H9 (cell line): ENCODE results near the gene HTR7. TPM values are rescaled to one million over a fixed set of nuclear protein-coding genes. Genes with fewer than 3 reads are reported as not detected.

Experiments
- DNase-seq: peaks from one replicate; pipeline ENCODE4 v3.0.0-alpha.2; 2017
- H2AFZ ChIP-seq: one replicate; pipeline ENCODE4 v1.6.1; 2013; ENCODE audit warnings: mild to moderate bottlenecking, low read length, control low read depth, moderate library complexity
- H2AK5ac ChIP-seq: 2 replicates; pipeline ENCODE4 v1.6.1; 2013; ENCODE audit warnings: low read length, control low read depth, mixed read lengths; ENCODE audit not compliant: insufficient read length
- H2BK120ac ChIP-seq: one replicate; pipeline ENCODE4 v1.6.1; 2013; ENCODE audit warnings: low read depth, mild to moderate bottlenecking, low read length, control low read depth, inconsistent platforms; ENCODE audit not compliant: poor library complexity, severe bottlenecking
- H2BK12ac ChIP-seq: 2 replicates; pipeline ENCODE4 v1.6.1; 2013; ENCODE audit warnings: low read length, control low read depth, mixed read lengths, low read depth; ENCODE audit not compliant: insufficient read length
- H2BK15ac ChIP-seq: 2 replicates; pipeline ENCODE4 v1.6.1; 2013; ENCODE audit warnings: low read depth, low read length, control low read depth
- H2BK20ac ChIP-seq: one replicate; pipeline ENCODE4 v1.6.1; 2013; ENCODE audit warnings: low read depth, mild to moderate bottlenecking, low read length, control low read depth, inconsistent platforms; ENCODE audit not compliant: poor library complexity, severe bottlenecking
- H2BK5ac ChIP-seq: 2 replicates; pipeline ENCODE4 v1.6.1; 2013; ENCODE audit warnings: low read length, control low read depth, mixed read lengths; ENCODE audit not compliant: insufficient read length
- H3K14ac ChIP-seq: 2 replicates; pipeline ENCODE4 v1.6.1; 2013; ENCODE audit warnings: low read length, control low read depth; ENCODE audit not compliant: insufficient read depth
- H3K18ac ChIP-seq: 2 replicates; pipeline ENCODE4 v1.6.1; 2013; ENCODE audit warnings: low read depth, mild to moderate bottlenecking, mixed read lengths, low read length, control low read depth; ENCODE audit not compliant: insufficient read length
- H3K23ac ChIP-seq: 2 replicates; pipeline ENCODE4 v1.6.1; 2013; ENCODE audit warnings: low read length, control low read depth, mixed read lengths, low read depth; ENCODE audit not compliant: insufficient read length
- H3K23me2 ChIP-seq: 2 replicates; pipeline ENCODE4 v1.6.1; 2013; ENCODE audit warnings: low read depth, mild to moderate bottlenecking, mixed read lengths, low read length, control low read depth; ENCODE audit not compliant: insufficient read length, poor library complexity, severe bottlenecking
- H3K27ac ChIP-seq: 2 replicates; pipeline ENCODE4 v1.5.1; 2013; ENCODE audit warnings: low read length, control low read depth, mixed read lengths, low read depth; ENCODE audit not compliant: insufficient read length
- H3K27me3 ChIP-seq: 2 replicates; pipeline ENCODE4 v1.6.1; 2013; ENCODE audit warnings: low read length, control low read depth, inconsistent platforms; ENCODE audit not compliant: insufficient read depth
- H3K4ac ChIP-seq: 2 replicates; pipeline ENCODE4 v1.6.1; 2013; ENCODE audit warnings: low read depth, mild to moderate bottlenecking, control low read depth, inconsistent platforms, low read length, moderate library complexity
- H3K4me1 ChIP-seq: 2 replicates; pipeline ENCODE4 v1.6.1; 2013; ENCODE audit warnings: low read length, control low read depth, inconsistent platforms; ENCODE audit not compliant: insufficient read depth
- H3K4me2 ChIP-seq: 2 replicates; pipeline ENCODE4 v1.6.1; 2013; ENCODE audit warnings: low read length, control low read depth, mixed read lengths; ENCODE audit not compliant: insufficient read length, insufficient read depth
- H3K56ac ChIP-seq: 2 replicates; pipeline ENCODE4 v1.6.1; 2013; ENCODE audit warnings: low read depth, mild to moderate bottlenecking, mixed read lengths, low read length, control low read depth; ENCODE audit not compliant: insufficient read length
- H3K79me1 ChIP-seq: 2 replicates; pipeline ENCODE4 v1.6.1; 2013; ENCODE audit warnings: low read depth, mild to moderate bottlenecking, moderate library complexity, low read length, control low read depth, inconsistent platforms; ENCODE audit not compliant: insufficient read depth, poor library complexity, severe bottlenecking
- H3K79me2 ChIP-seq: 2 replicates; pipeline ENCODE4 v1.6.1; 2013; ENCODE audit warnings: low read length, control low read depth, inconsistent platforms; ENCODE audit not compliant: insufficient read depth
- H3K9ac ChIP-seq: 2 replicates; pipeline ENCODE4 v1.6.1; 2013; ENCODE audit warnings: low read length, control low read depth, mixed read lengths; ENCODE audit not compliant: insufficient read length; ENCODE audit errors: extremely low read depth
- H3K9me3 ChIP-seq: one replicate; pipeline ENCODE4 v1.6.1; 2013; ENCODE audit warnings: low read depth, low read length, inconsistent platforms; ENCODE audit not compliant: control insufficient read depth
- H3T11ph ChIP-seq: one replicate; pipeline ENCODE4 v1.6.1; 2013; ENCODE audit warnings: mild to moderate bottlenecking, low read length, control low read depth, inconsistent platforms
- H4K20me1 ChIP-seq: one replicate; pipeline ENCODE4 v1.6.1; 2013; ENCODE audit not compliant: control insufficient read depth, insufficient read length, insufficient read depth
- H4K5ac ChIP-seq: 2 replicates; pipeline ENCODE4 v1.6.1; 2013; ENCODE audit warnings: low read depth, mild to moderate bottlenecking, mixed read lengths, low read length, control low read depth; ENCODE audit not compliant: insufficient read length
- H4K8ac ChIP-seq: replicated peaks from 2 replicates; pipeline ENCODE4 v1.6.1; 2013; ENCODE audit warnings: low read length, control low read depth, mixed read lengths, low read depth; ENCODE audit not compliant: insufficient read length
- H4K91ac ChIP-seq: 2 replicates; pipeline ENCODE4 v1.6.1; 2013; ENCODE audit warnings: low read depth, mild to moderate bottlenecking, moderate library complexity, mixed read lengths, low read length, control low read depth; ENCODE audit not compliant: insufficient read length
- H3K27ac Mint-ChIP-seq, 3 experiments: 2 replicates in 2 of 3; 3 replicates in 1 of 3; pipeline ENCODE4 v1.8.0; 2020 to 2021; ENCODE audit warnings: mixed read lengths in 3 of 3, mild to moderate bottlenecking in 1 of 3, moderate library complexity in 1 of 3
- H3K27me3 Mint-ChIP-seq: 2 replicates; pipeline ENCODE4 v1.8.0; 2021; ENCODE audit warnings: low read depth, mild to moderate bottlenecking, moderate library complexity, mixed read lengths
- H3K36me3 Mint-ChIP-seq, 3 experiments: 2 replicates in 2 of 3; 3 replicates in 1 of 3; pipeline ENCODE4 v1.8.0; 2020 to 2021; ENCODE audit warnings: low read depth in 3 of 3, mixed read lengths in 3 of 3; ENCODE audit not compliant: insufficient read depth in 1 of 3
- H3K4me1 Mint-ChIP-seq, 2 experiments: 2 replicates each; pipeline ENCODE4 v1.8.0; 2020; ENCODE audit warnings: mixed read lengths in 2 of 2
- H3K4me3 Mint-ChIP-seq, 2 experiments: 2 replicates in 1 of 2; 3 replicates in 1 of 2; pipeline ENCODE4 v1.8.0; 2020 to 2021; ENCODE audit warnings: mild to moderate bottlenecking in 2 of 2, mixed read lengths in 2 of 2, moderate library complexity in 1 of 2
- H3K9me3 Mint-ChIP-seq, 2 experiments: 2 replicates in 1 of 2; 3 replicates in 1 of 2; pipeline ENCODE4 v1.8.0; 2020; ENCODE audit warnings: mild to moderate bottlenecking in 2 of 2, mixed read lengths in 2 of 2, moderate library complexity in 1 of 2
- CTCF ChIP-seq: fragments of 200-600 bp; sonication (generic); conservative IDR thresholded peaks from 3 replicates; pipeline ENCODE4 v1.8.0; 2021; ENCODE audit warnings: antibody characterized with exemption, mild to moderate bottlenecking
- WGBS: extraction: QIAGEN DNeasy Blood & Tissue Kit; methylation state at CpG from one replicate; pipeline ENCODE4 v1.1.7; 2013; ENCODE audit warnings: missing lambda C conversion rate, low lambda C conversion rate, mixed read lengths; ENCODE audit not compliant: insufficient read length; ENCODE audit errors: extremely low coverage; 5-methylcytosine and 5-hydroxymethylcytosine counted together
- total RNA-seq: library from RNA; stranded (reverse); gene quantifications from 2 replicates; pipeline ENCODE4 v1.2.1, GENCODE V29; 2021

The HTR7 gene
- total RNA-seq, 1 experiment from 2014 or later, result 21.3 TPM

GRCh38 chr10:90734415-90734814, 123.4 kb downstream of the HTR7 start:
- Histone ChIP-seq H3K79me1 (no peaks in the 10 kb centered on the region), H2BK20ac (no peak overlapping the region), H4K8ac (no peak overlapping the region), H3K27ac (no peak overlapping the region), H2AFZ (no peak overlapping the region), H3K14ac (no peak overlapping the region), H3K9ac (no peak overlapping the region), H3K4me1 (0 out of 2 replicates have a peak, but pooled peaks cover 2% of the 10 kb centered on the region), H3K23ac (no peak overlapping the region), H2BK15ac (no peak overlapping the region), H3T11ph (no peak overlapping the region), H3K79me2 (no peaks in the 10 kb centered on the region), H4K91ac (no peak overlapping the region), H2BK5ac (no peak overlapping the region), H3K27me3 (no peaks in the 10 kb centered on the region), H3K23me2 (no peaks in the 10 kb centered on the region), H4K5ac (no peak overlapping the region), H4K20me1 (no peaks in the 10 kb centered on the region), H3K4ac (no peak overlapping the region), H2BK12ac (no peak overlapping the region), H2AK5ac (no peak overlapping the region), H3K4me2 (no peak overlapping the region), H2BK120ac (no peak overlapping the region), H3K9me3 (no peaks in the 10 kb centered on the region), H3K18ac (no peak overlapping the region), H3K56ac (no peak overlapping the region)
- Mint-ChIP-seq H3K27ac (no peak overlapping the region), H3K4me3 (no peak overlapping the region), H3K36me3 (no peaks in the 10 kb centered on the region), H3K9me3 (no peaks in the 10 kb centered on the region), H3K27me3 (no peaks in the 10 kb centered on the region), H3K4me1 (peaks cover 15 to 21% of the 10 kb centered on the region in 2 experiments)
- TF ChIP-seq CTCF, result no peak
- no peak for DNase-seq
- no CpG with 5 or more reads among the region's 2 CpGs for WGBS
